Measurements from ENCODE around the gene RNF220.

The RNF220 gene

DNA sequence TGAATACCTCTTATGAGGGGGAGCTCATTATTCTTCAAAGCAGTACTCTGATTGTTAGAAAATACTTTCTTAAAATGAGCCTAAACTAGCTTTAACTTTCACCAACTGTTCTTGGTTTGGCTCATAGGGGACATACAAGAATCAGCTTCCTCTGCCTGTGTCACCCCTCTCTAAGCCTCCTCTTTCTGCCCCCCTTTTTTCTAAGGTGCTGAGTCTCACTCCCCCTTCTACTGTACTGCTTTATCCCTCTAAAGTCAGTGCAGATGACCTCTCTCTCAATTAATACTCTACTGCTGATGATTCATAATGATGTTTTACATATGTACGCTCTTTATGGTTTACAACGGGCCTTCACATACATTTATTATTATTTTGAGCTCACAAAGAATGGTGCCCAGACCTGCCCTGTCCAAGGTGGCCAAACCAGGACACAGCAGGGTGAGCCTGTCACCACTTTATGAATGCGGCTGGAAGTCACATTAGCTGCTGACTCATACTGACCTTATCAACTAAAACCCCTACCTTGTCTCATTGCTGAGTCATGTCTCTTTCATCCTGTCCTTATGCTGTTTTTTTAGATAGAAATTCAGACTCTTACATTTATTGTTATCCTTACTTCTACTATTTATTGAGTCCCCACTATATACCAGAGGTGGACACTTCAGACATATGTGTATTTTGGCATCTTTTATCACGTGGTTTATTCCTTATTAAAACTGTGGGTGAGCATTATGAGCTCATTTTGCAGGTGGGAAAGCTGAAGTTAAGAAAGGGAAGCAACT lies 126.9 kb downstream of the RNF220 start:
- Histone ChIP-seq H3K27me3 (ENCODE audit: insufficient read depth, low read length, poor library complexity, severe bottlenecking) (no peaks in the 10 kb centered on the region), H3K4me1 (ENCODE audit: insufficient read depth, low read length, poor library complexity, severe bottlenecking) (peaks cover 16% of the 10 kb centered on the region), H3K4me3 (ENCODE audit: low read length, poor library complexity, severe bottlenecking) (no peak overlapping the region), H3K9me3 (ENCODE audit: insufficient read depth, low read depth, low read length) (no peaks in the 10 kb centered on the region), H3K36me3 (ENCODE audit: insufficient read depth, low read length) (peaks cover 4% of the 10 kb centered on the region; the same call in 1 of the 2 replicates), H3F3A (ENCODE audit: low read depth) (no peaks in the 10 kb centered on the region), H4K20me1 (ENCODE audit: insufficient read depth, low read length, poor library complexity, severe bottlenecking) (no peaks in the 10 kb centered on the region), H3K4me2 (ENCODE audit: low read depth, low read length, poor library complexity, severe bottlenecking) (peak overlapping the region; percentile 8), H2AFZ (ENCODE audit: low read length) (no peak overlapping the region), H3K79me2 (ENCODE audit: insufficient read depth, low read length) (peaks cover 12% of the 10 kb centered on the region; the same call in 1 of the 2 replicates), H3K9ac (ENCODE audit: low read depth, low read length, poor library complexity, severe bottlenecking) (no peak overlapping the region), H3K9me2 (replicated peaks; ENCODE audit: low read depth, low read length) (no peaks in the 10 kb centered on the region)
- TF ChIP-seq, protein P1, sequence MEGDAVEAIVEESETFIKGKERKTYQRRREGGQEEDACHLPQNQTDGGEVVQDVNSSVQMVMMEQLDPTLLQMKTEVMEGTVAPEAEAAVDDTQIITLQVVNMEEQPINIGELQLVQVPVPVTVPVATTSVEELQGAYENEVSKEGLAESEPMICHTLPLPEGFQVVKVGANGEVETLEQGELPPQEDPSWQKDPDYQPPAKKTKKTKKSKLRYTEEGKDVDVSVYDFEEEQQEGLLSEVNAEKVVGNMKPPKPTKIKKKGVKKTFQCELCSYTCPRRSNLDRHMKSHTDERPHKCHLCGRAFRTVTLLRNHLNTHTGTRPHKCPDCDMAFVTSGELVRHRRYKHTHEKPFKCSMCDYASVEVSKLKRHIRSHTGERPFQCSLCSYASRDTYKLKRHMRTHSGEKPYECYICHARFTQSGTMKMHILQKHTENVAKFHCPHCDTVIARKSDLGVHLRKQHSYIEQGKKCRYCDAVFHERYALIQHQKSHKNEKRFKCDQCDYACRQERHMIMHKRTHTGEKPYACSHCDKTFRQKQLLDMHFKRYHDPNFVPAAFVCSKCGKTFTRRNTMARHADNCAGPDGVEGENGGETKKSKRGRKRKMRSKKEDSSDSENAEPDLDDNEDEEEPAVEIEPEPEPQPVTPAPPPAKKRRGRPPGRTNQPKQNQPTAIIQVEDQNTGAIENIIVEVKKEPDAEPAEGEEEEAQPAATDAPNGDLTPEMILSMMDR (conservative IDR thresholded peaks at IDR 0.05; ENCODE audit: low read length), result no peak
- TF ChIP-seq EZH2phosphoT487 (IDR thresholded peaks at IDR 0.05; ENCODE audit: borderline replicate concordance), result no peak

DNA sequence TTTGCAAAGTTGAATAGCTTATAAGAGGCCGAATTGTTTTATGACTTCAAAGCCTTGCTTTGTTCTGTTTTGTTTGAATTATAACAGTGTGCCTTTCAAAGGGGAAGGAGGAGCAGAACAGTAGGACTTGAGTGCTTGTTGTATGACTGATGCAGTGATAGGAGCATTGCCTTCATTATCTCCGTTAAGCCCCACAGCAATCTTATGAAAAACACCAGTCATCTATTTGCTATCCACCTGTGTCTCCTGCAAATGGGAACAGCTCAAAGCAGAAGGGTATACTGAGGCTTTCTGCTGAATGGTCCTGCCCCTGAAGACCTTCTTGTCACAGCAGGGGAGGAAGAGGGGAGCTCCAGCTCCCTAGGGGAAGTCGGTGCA lies 127.5 kb downstream of the RNF220 start:
- no peak for TF ChIP-seq EZH2phosphoT487 (IDR thresholded peaks at IDR 0.05; ENCODE audit: borderline replicate concordance)
- TF ChIP-seq, protein P1 (conservative IDR thresholded peaks at IDR 0.05; ENCODE audit: low read length), result no peak
- Histone ChIP-seq H3F3A (ENCODE audit: low read depth) (no peaks in the 10 kb centered on the region), H2AFZ (ENCODE audit: low read length) (no peak overlapping the region), H3K36me3 (ENCODE audit: insufficient read depth, low read length) (peaks cover 4% of the 10 kb centered on the region; the same call in 1 of the 2 replicates), H3K4me2 (ENCODE audit: low read depth, low read length, poor library complexity, severe bottlenecking) (peak overlapping the region; percentile 8), H3K79me2 (ENCODE audit: insufficient read depth, low read length) (peaks cover 15% of the 10 kb centered on the region; the same call in 1 of the 2 replicates), H3K27me3 (ENCODE audit: insufficient read depth, low read length, poor library complexity, severe bottlenecking) (no peaks in the 10 kb centered on the region), H3K9ac (ENCODE audit: low read depth, low read length, poor library complexity, severe bottlenecking) (no peak overlapping the region), H3K4me1 (ENCODE audit: insufficient read depth, low read length, poor library complexity, severe bottlenecking) (peaks cover 16% of the 10 kb centered on the region), H3K9me3 (ENCODE audit: insufficient read depth, low read depth, low read length) (no peaks in the 10 kb centered on the region), H3K9me2 (replicated peaks; ENCODE audit: low read depth, low read length) (no peaks in the 10 kb centered on the region), H3K4me3 (ENCODE audit: low read length, poor library complexity, severe bottlenecking) (no peak overlapping the region), H4K20me1 (ENCODE audit: insufficient read depth, low read length, poor library complexity, severe bottlenecking) (no peaks in the 10 kb centered on the region)

DNA sequence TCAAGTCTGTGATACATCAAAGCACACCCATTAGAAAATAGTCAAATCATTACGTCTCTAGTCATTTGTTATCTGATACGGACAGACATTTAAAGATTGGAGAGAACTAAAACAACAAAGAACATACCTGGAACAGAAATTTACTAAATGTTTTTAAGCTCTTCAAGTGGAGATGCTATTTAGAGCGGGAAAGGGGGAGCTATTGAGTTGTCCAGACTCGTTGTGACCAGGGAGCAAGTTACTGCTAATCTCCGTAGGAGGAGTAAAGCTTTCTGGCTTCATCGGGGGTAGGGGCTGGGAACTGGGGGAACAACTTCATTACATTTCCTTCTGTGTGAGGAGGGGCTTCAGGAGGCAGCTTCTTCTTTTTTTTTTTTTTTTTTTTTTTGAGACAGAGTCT lies 129.7 kb downstream of the RNF220 start:
- peaks cover 16% of the 10 kb centered on the region for H3K4me1 ChIP-seq (ENCODE audit: insufficient read depth, low read length, poor library complexity, severe bottlenecking)
- no peak for TF ChIP-seq EZH2phosphoT487 (IDR thresholded peaks at IDR 0.05; ENCODE audit: borderline replicate concordance)
- TF ChIP-seq, protein P1 (conservative IDR thresholded peaks at IDR 0.05; ENCODE audit: low read length), result no peak
- no peaks in the 10 kb centered on the region for H4K20me1 ChIP-seq (ENCODE audit: insufficient read depth, low read length, poor library complexity, severe bottlenecking)

More for the DNA sequence above, 129.7 kb downstream of the RNF220 start:
- Histone ChIP-seq H3K27me3 (ENCODE audit: insufficient read depth, low read length, poor library complexity, severe bottlenecking) (no peaks in the 10 kb centered on the region), H3K79me2 (ENCODE audit: insufficient read depth, low read length) (peaks cover 24% of the 10 kb centered on the region; the same call in 1 of the 2 replicates), H3K4me2 (ENCODE audit: low read depth, low read length, poor library complexity, severe bottlenecking) (no peak overlapping the region), H3K9me2 (replicated peaks; ENCODE audit: low read depth, low read length) (no peaks in the 10 kb centered on the region), H3K36me3 (ENCODE audit: insufficient read depth, low read length) (peaks cover 9% of the 10 kb centered on the region; the same call in 1 of the 2 replicates), H2AFZ (ENCODE audit: low read length) (no peak overlapping the region), H3K9ac (ENCODE audit: low read depth, low read length, poor library complexity, severe bottlenecking) (no peak overlapping the region), H3K9me3 (ENCODE audit: insufficient read depth, low read depth, low read length) (no peaks in the 10 kb centered on the region), H3F3A (ENCODE audit: low read depth) (no peaks in the 10 kb centered on the region), H3K4me3 (ENCODE audit: low read length, poor library complexity, severe bottlenecking) (no peak overlapping the region)
